Stimulated activated CD8-positive, alpha-beta memory T cell treated with anti-CD3 and anti-CD28 coated beads, Interleukin-4, amount 100 ng/mL, for 48 hours (primary cell): ENCODE data around the gene MEF2C.

Source experiments
- DNase-seq: peaks from one replicate; pipeline ENCODE4 v3.0.0-alpha.2; 2020

Gene MEF2C

GRCh38 chr5:88671106-88671504, 211.9 kb downstream of the MEF2C start:
- DNase-seq, result no peak

- no peak for DNase-seq
Observed at GRCh38 chr5:88670461-88670860, 212.5 kb downstream of the MEF2C start.

GRCh38 chr5:88669371-88670050, 213.5 kb downstream of the MEF2C start:
- no peak for DNase-seq

GRCh38 chr5:88667496-88668201, 215.3 kb downstream of the MEF2C start:
- no peak for DNase-seq
